BJ (cell line): ENCODE measurements around the gene TRPT1. TPM values are rescaled to one million over a fixed set of nuclear protein-coding genes. Genes with fewer than 3 reads are reported as not detected.

Source experiments
- CTCF ChIA-PET: fragments of 350-600 bp; formaldehyde crosslinking; extraction: SDS; loops from one replicate; lab custom pipeline; 2021; ENCODE audit warnings: antibody characterized with exemption, inconsistent platforms; lab: Yijun Ruan, JAX
- POLR2A ChIA-PET: fragments of 300-600 bp; sonication (Branson Sonifier 250); formaldehyde crosslinking; extraction: SDS; loops from one replicate; lab custom pipeline; 2021; ENCODE audit warnings: antibody characterized with exemption; lab: Charles Lee
- DNase-seq: peaks from one replicate; pipeline ENCODE4 v3.0.0-alpha.2; 2011; ENCODE audit warnings: low read depth
- H3K27me3 ChIP-seq: 2 replicates; pipeline ENCODE4 v1.6.0; 2011; ENCODE audit warnings: low read length; ENCODE audit not compliant: control insufficient read depth, insufficient read depth
- H3K36me3 ChIP-seq: 2 replicates; pipeline ENCODE4 v1.5.1; 2011; ENCODE audit warnings: low read length; ENCODE audit not compliant: control insufficient read depth, insufficient read depth
- H3K4me3 ChIP-seq: 2 replicates; pipeline ENCODE4 v1.5.1; 2011; ENCODE audit warnings: low read depth, mild to moderate bottlenecking, control low read depth, low read length
- polyA plus RNA-seq: library from polyadenylated mRNA; depleted of rRNA; stranded (reverse); fragments of >200 nt; gene quantifications from 2 replicates; pipeline ENCODE4 v1.2.3, GENCODE V29; 2011
- TF ChIP-seq, protein P1 (sequence below): IDR thresholded peaks from 2 replicates; pipeline ENCODE4 v1.5.1; 2011; ENCODE audit warnings: low read depth, mild to moderate bottlenecking, control low read depth, inconsistent platforms, low read length, moderate library complexity; ENCODE audit not compliant: insufficient read depth

Gene TRPT1
- polyA plus RNA-seq, 1 experiment: 53.1 TPM

DNA sequence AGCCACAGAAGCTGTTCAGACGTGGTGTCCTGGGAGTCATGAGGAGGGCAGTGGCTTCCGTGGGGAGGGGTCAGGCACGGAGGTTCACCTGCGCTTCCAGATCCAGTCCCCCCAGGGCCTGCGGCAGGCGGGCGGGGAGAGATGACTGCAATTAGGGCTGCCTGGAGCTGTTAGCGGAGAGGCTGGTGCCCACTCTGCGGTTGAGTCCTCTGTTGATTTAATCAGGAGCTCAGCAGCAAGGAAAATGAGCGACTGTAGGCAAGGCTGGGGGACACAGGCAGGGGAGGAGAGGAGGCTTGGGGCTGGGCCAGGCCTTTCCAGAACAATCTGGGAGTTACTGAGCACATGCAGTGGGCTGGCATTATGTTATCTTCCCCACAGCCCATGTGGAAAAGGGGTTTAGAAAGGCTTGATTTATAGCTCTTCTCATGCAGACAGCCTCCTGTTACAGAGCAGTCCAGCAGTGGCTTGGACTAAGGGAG is 38.4 kb upstream of the TRPT1 start:
- peaks cover 47% of the 10 kb centered on the region for H3K36me3 ChIP-seq
- CTCF ChIA-PET: interaction anchor here (1.4 to 6.5 kb wide), 4 partner anchors 13 to 40 kb away, joined by 4 to 56 read pairs (median 8); partner anchors contain the start of genes CATSPERZ, ESRRA, PLCB3 and PPP1R14B
- DNase-seq: no peak
- no peak overlapping the region for H3K4me3 ChIP-seq
- H3K27me3 ChIP-seq: no peaks in the 10 kb centered on the region
- POLR2A ChIA-PET: no interaction called here
- TF ChIP-seq, protein P1, sequence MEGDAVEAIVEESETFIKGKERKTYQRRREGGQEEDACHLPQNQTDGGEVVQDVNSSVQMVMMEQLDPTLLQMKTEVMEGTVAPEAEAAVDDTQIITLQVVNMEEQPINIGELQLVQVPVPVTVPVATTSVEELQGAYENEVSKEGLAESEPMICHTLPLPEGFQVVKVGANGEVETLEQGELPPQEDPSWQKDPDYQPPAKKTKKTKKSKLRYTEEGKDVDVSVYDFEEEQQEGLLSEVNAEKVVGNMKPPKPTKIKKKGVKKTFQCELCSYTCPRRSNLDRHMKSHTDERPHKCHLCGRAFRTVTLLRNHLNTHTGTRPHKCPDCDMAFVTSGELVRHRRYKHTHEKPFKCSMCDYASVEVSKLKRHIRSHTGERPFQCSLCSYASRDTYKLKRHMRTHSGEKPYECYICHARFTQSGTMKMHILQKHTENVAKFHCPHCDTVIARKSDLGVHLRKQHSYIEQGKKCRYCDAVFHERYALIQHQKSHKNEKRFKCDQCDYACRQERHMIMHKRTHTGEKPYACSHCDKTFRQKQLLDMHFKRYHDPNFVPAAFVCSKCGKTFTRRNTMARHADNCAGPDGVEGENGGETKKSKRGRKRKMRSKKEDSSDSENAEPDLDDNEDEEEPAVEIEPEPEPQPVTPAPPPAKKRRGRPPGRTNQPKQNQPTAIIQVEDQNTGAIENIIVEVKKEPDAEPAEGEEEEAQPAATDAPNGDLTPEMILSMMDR: no peak

DNA sequence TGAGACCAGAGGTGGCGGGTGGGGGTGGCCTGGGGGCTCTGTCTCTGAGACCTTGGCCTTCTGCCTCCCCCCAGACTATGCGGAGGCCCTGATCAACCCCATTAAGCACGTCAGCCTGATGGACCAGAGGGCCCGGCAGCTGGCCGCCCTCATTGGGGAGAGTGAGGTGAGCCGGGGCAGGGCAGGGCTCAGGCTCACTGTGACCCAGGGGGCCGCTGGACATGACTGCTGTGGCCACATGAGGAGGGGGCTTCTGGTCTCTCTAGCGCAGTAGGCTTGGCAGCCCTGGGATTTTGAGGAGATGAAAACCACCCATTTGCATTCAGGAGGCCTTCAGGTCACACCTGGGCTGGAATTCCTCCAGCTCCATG is 37.9 kb upstream of the TRPT1 start:
- no peaks in the 10 kb centered on the region for H3K27me3 ChIP-seq
- TF ChIP-seq, protein P1: no peak
- CTCF ChIA-PET: interaction anchor here (1.4 to 6.5 kb wide), 5 partner anchors 10 to 40 kb away, joined by 4 to 56 read pairs (median 6); partner anchors contain the start of genes CATSPERZ, ESRRA, PLCB3 and PPP1R14B
- peaks cover 49% of the 10 kb centered on the region for H3K36me3 ChIP-seq
- no peak overlapping the region for H3K4me3 ChIP-seq
- DNase-seq: no peak
- POLR2A ChIA-PET: no interaction called here

DNA sequence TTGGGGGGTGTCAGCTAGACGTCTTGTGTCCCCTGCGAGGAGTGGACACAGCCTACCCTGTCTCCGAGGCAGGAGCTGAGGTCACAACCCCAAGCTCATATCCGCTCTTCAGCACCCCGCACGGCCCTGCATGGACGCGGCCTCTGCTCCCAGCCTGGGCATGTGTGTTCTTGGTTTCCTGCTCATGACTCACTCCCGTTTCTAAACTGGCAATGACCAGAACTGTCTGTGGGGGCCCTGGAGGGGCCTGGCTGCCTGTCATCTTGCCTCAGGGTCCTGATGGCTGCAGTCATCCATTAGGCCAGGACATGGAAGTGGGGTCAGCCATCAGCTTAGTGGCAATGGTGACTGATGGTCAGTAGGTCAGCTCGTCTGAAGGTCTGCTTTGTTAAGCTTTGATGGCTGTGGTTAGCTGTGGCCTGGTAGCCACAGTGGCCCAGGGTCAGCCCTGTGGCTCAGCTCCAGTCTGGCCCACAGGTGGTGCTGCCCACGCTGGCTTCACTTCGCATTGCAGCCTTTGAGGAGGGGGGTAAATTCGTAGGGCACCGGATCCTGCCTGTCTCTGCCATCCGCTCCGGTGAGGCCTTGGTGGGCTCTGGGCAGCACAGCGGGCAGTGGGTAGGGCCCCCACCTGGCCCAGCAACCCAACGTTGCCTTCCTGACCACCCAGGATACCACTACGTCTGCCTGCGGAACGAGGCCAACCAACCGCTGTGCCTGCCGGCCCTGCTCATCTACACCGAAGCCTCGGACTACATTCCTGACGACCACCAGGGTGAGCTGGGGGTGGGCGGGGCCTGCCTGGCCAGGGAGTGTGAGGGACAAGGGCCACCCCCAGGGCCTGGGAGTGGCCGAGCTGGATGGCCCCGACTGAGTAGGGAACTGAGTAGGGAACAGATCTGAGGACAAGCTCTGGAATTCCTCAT is 37.3 kb upstream of the TRPT1 start:
- TF ChIP-seq, protein P1: no peak
- Histone ChIP-seq H3K4me3 (no peak overlapping the region), H3K36me3 (peaks cover 51% of the 10 kb centered on the region), H3K27me3 (no peaks in the 10 kb centered on the region)
- DNase-seq: no peak
- POLR2A ChIA-PET: interaction anchor here (0.5 kb wide), 1 partner anchor 494 kb away, joined by 4 read pairs; no protein-coding TSS in a partner anchor
- CTCF ChIA-PET: interaction anchor here (1.0 to 6.5 kb wide), 7 partner anchors 9 to 41 kb away, joined by 3 to 56 read pairs (median 5); partner anchors contain the start of genes CATSPERZ, ESRRA, PLCB3 and PPP1R14B

DNA sequence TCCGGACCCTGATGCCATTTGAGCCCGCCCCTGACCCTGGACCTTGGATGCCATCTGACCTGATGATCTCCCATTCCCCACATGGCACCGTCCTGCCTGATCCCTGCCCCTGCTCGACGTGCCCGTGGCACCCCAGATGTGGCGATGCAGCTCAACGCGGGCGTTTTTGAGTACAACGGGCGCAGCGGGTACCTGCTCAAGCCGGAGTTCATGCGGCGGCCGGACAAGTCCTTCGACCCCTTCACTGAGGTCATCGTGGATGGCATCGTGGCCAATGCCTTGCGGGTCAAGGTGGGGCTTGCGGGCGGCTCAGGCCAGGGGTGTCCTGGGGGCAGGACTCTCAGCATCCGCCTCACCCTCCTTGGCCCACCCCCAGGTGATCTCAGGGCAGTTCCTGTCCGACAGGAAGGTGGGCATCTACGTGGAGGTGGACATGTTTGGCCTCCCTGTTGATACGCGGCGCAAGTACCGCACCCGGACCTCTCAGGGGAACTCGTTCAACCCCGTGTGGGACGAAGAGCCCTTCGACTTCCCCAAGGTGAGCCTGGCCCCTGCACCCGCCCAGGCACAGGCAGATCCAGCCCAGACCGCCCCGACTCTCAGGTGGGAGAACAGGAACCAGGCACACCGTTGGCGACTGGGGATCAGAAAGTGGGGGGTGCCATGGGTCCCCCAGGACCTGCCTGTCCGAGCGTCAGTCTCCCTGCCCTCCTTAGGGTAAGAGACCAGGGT is 36.5 kb upstream of the TRPT1 start:
- CTCF ChIA-PET: interaction anchor here (1.0 to 6.5 kb wide), 5 partner anchors 8 to 16 kb away, joined by 3 to 56 read pairs (median 4); partner anchors contain the start of genes PLCB3 and PPP1R14B
- POLR2A ChIA-PET: interaction anchor here (0.5 kb wide), 1 partner anchor 493 kb away, joined by 4 read pairs; no protein-coding TSS in a partner anchor
- Histone ChIP-seq H3K4me3 (no peak overlapping the region), H3K27me3 (no peaks in the 10 kb centered on the region), H3K36me3 (peaks cover 53% of the 10 kb centered on the region)
- no peak for DNase-seq
- TF ChIP-seq, protein P1: no peak
